Right lobe of liver (tissue), 6 donors: ENCODE data around the gene ADSS1. TPM values are rescaled to one million over a fixed set of nuclear protein-coding genes. Genes with fewer than 3 reads are reported as not detected.

Experiments
- ATAC-seq, 4 donors: fragments of 200-7000 bp; cut with Tn5 transposase; one replicate each; pipeline ENCODE4 v1.9.1; 2020; ENCODE audit warnings: mild to moderate bottlenecking in 4 of 4, moderate library complexity in 4 of 4
- DNase-seq, 3 donors: peaks; one replicate each; pipeline ENCODE4 v3.0.0-alpha.2; 2020
- H3K27ac ChIP-seq, 3 donors: fragments of 200-600 bp; one replicate each; pipeline ENCODE4 v1.8.0; 2022
- H3K27me3 ChIP-seq, 2 donors: fragments of 200-600 bp; one replicate each; pipeline ENCODE4 v1.8.0; 2022
- H3K36me3 ChIP-seq, 4 donors: fragments of 200-600 bp; sonication (generic) in 1 of 4; one replicate each; pipeline versions ENCODE4 v1.5.1 to v1.8.0; 2017 to 2022; ENCODE audit warnings: control low read depth in 1 of 4
- H3K4me1 ChIP-seq, 4 donors: fragments of 200-600 bp; sonication (generic) in 1 of 4; one replicate each; pipeline versions ENCODE4 v1.5.1 to v1.8.0; 2017 to 2022; ENCODE audit warnings: control low read depth in 1 of 4
- H3K4me3 ChIP-seq, 3 donors: fragments of 200-600 bp; one replicate each; pipeline ENCODE4 v1.8.0; 2022
- H3K9me3 ChIP-seq, 4 donors: fragments of 200-600 bp; sonication (generic) in 1 of 4; one replicate each; pipeline versions ENCODE4 v1.5.1 to v1.8.0; 2017 to 2022; ENCODE audit warnings: control low read depth in 1 of 4
- CTCF ChIP-seq, 4 donors: fragments of 200-600 bp in 3 of 4; fragments of 450-650 bp in 1 of 4; IDR thresholded peaks; one replicate each; pipeline versions ENCODE4 v1.5.1 to v1.8.0; 2016 to 2022; ENCODE audit warnings: antibody characterized with exemption in 4 of 4, mild to moderate bottlenecking in 2 of 4
- POLR2A ChIP-seq: fragments of 450-650 bp; IDR thresholded peaks from one replicate; pipeline ENCODE4 v1.6.1; 2017; ENCODE audit warnings: antibody characterized with exemption, mild to moderate bottlenecking
- WGBS: methylation state at CpG from one replicate; pipeline ENCODE4 v1.1.6; 2018; ENCODE audit warnings: low coverage, low lambda C conversion rate; ENCODE audit not compliant: insufficient coverage; ENCODE audit errors: missing lambda C conversion rate; 5-methylcytosine and 5-hydroxymethylcytosine counted together
- intact Hi-C, 2 donors: fragments of 100-400 bp; cut with DNase I; formaldehyde crosslinking; loops; one replicate each; pipeline versions ENCODE4 v1.11.2 to v1.14.1; 2022
- total RNA-seq, 6 experiments: library from RNA; depleted of rRNA in 2 of 6; stranded (reverse); fragments of >200 nt in 2 of 6; fragmentation: NEBNext Ultra II Directional in 3 of 6; extraction: Animal tissue kit (Norgen Biotek cat#: 25700) in 3 of 6; gene quantifications; one replicate each; pipeline versions ENCODE4 v1.1.0 to v1.2.4, GENCODE V29; 2016 to 2023
- donor health status: DM: no; HTN: yes; CAD: no.
- donor health status: DM: no; HTN: no; CAD: no.
- donor health status: DM: no; HTN: no; CAD: no.
- donor health status: DM: no; HTN: yes; CAD: no.
- donor health status: DM: no; HTN: yes; CAD: no.

ADSS1 gene
- total RNA-seq, 6 experiments from 2014 or later = 8.1 to 50.5 (median 36.8) TPM

GRCh38 chr14:104695660-104696000, 28.4 kb upstream of the ADSS1 start:
- 33% methylated on average over 1 of the region's 6 CpGs for WGBS
- no peak for DNase-seq

DNA sequence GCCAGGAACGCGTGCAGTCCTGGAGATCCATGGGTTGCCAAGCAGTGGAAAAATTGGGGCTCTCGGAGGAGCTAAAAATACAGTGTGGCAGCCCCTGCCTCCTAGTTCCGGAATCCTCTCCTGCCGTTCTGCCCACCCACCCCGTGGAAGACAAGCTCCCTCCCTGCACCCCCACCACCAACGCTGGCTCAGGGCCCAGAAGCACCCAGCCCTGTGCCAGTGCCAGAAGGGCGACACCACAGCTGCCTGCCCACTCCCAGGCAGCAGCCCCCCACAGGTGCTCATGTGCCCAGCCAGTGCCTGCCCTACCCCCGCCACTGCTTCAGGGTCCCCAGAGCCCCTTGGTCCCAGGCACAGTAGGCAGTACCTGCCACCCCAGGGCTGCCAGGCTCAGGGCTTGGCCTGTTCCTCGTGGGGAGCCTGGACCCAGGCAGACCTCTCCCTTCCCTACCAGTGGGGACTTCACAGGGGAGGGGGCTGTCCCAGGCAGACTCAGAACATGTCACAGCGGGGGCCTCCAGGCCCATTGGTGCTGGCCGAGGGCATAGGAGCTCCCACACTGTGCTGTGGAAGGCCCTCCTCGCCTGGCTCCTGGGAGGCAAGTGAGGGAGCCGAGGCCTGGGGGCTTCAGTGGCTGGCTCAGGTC, 27.2 kb upstream of the ADSS1 start:
- TF ChIP-seq CTCF (IDR thresholded peaks at IDR 0.05) = no peak
- no peak for TF ChIP-seq POLR2A
- intact Hi-C loops = no loop called here
- WGBS = 67% methylated on average over 1 of the region's 14 CpGs
- Histone ChIP-seq H3K27ac (no peak overlapping the region), H3K9me3 (no peaks in the 10 kb centered on the region), H3K4me3 (no peak overlapping the region), H3K36me3 (peaks cover 0 to 9% (median 0%) of the 10 kb centered on the region in 4 donors), H3K4me1 (peaks cover 0 to 71% (median 24%) of the 10 kb centered on the region in 4 donors), H3K27me3 (no peaks in the 10 kb centered on the region)
- DNase-seq = no peak
- ATAC-seq = no peak

More at GRCh38 chr14:104695660-104696000, 28.4 kb upstream of the ADSS1 start:
- no peak overlapping the region for H3K4me3 ChIP-seq
- intact Hi-C loops = no loop called here
- H3K27ac ChIP-seq = no peak overlapping the region
- peaks cover 0 to 5% (median 0%) of the 10 kb centered on the region in 4 donors for H3K36me3 ChIP-seq
- TF ChIP-seq POLR2A (no peak), CTCF (IDR thresholded peaks at IDR 0.05) (no peak)
- no peaks in the 10 kb centered on the region for H3K9me3 ChIP-seq
- ATAC-seq = no peak
- no peaks in the 10 kb centered on the region for H3K27me3 ChIP-seq
- H3K4me1 ChIP-seq = peaks cover 0 to 82% (median 29%) of the 10 kb centered on the region in 4 donors

DNA sequence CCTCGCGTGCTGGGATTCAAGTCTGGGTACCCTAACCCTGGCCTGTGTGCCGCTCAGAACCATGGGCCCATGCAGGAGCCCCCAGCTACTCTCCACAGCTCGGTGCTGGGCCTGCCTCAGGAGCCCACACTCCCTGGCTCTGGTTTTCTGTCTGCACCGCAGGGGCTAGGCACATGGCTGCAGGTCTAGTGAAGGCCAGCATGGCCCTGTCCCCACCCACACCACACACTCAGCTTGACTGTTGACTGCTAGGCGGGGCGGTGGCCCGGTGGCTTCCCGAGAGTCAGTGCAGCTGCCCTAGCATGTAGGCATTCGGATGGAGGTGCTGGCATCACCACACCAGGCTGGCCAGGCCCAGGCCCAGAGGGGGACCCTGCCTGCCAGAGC, 26.7 kb upstream of the ADSS1 start:
- H3K9me3 ChIP-seq = no peaks in the 10 kb centered on the region
- ATAC-seq = no peak
- peaks cover 0 to 66% (median 22%) of the 10 kb centered on the region in 4 donors for H3K4me1 ChIP-seq
- no peak for TF ChIP-seq CTCF (IDR thresholded peaks at IDR 0.05)
- TF ChIP-seq POLR2A = no peak
- WGBS = no CpG with 5 or more reads among the region's 10 CpGs
- no peak overlapping the region for H3K4me3 ChIP-seq
- no peak for DNase-seq
- H3K27ac ChIP-seq = no peak overlapping the region
- intact Hi-C loops = no loop called here
- H3K36me3 ChIP-seq = peaks cover 0 to 9% (median 0%) of the 10 kb centered on the region in 4 donors
- H3K27me3 ChIP-seq = no peaks in the 10 kb centered on the region

DNA sequence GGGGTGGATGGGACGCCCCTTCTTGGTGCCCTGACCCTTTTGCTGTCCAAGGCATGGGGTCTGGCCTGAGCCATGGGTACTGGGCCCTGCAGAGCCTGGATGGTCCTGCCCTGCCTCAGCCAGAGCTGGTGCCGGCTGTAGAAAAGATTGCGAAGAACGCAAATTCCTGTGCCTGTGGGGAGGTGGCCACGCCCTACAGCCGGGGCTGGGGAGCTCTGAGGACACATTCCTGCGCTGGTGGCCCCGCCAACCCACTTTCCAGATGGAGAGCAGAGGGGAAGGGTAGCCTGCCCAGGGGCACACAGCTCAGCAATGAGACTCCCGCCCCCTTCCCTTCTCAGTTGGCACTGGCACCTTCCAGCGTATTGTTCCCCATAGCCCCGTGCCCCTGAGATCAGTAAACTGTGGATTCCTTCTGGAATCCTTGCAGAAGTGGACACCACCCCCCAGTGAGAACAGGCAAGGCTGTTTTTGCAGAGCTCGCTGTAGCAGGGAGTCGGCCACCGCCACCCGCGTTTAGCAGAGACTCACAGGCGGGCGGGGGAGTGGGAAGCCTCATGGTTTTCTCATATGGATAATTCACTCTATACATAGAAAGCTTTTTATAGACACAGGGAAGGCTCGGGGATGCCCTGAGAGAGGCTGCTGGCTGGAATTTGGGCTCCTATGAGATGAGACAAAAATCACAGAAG, 26.0 kb upstream of the ADSS1 start:
- 56% methylated on average over 9 of the region's 19 CpGs for WGBS
- DNase-seq (no peak), ATAC-seq (no peak)
- Histone ChIP-seq H3K27ac (no peak overlapping the region), H3K4me3 (no peak overlapping the region), H3K27me3 (no peaks in the 10 kb centered on the region), H3K4me1 (peaks cover 0 to 58% (median 18%) of the 10 kb centered on the region in 4 donors), H3K9me3 (no peaks in the 10 kb centered on the region), H3K36me3 (peaks cover 0 to 13% (median 2%) of the 10 kb centered on the region in 4 donors)
- intact Hi-C loops = no loop called here
- no peak for TF ChIP-seq CTCF (IDR thresholded peaks at IDR 0.05)
- TF ChIP-seq POLR2A = no peak
